Measurements from ENCODE around the gene ISCA2. TPM values are rescaled to one million over a fixed set of nuclear protein-coding genes. Genes with fewer than 3 reads are reported as not detected.

The ISCA2 gene
- total RNA-seq, 3 donors from 2014 or later (not counting 1 experiment from before 2014, with no cell fraction given): 12.0 to 18.2 (median 15.3) TPM

- Mint-ChIP-seq H3K9me3 (no peaks in the 10 kb centered on the region), H3K27ac (no peak overlapping the region), H3K4me1 (peaks cover 0 to 8% of the 10 kb centered on the region in 2 donors), H3K27me3 (ENCODE audit: low read depth in 2 of 2) (peaks cover 9 to 14% of the 10 kb centered on the region in 2 donors), H3K36me3 (no peaks in the 10 kb centered on the region), H3K4me3 (no peak overlapping the region)
- no peak for DNase-seq
- no peaks in the 10 kb centered on the region for H3K36me3 ChIP-seq (ENCODE audit: control insufficient read depth, insufficient read depth, low read length)
- H3K9me3 ChIP-seq (ENCODE audit: control insufficient read depth, insufficient read depth, low read length): no peaks in the 10 kb centered on the region
- no peak overlapping the region for H3K4me3 ChIP-seq (ENCODE audit: low read length)
- no peaks in the 10 kb centered on the region for H3K4me1 ChIP-seq (ENCODE audit: control insufficient read depth, insufficient read depth, low read length)
- no peak overlapping the region for H3K27ac ChIP-seq (ENCODE audit: low read length)
- intact Hi-C loops (cut with micrococcal nuclease): no loop called here
- no peak for TF ChIP-seq CTCF (IDR thresholded peaks at IDR 0.05)
- 96% methylated on average over 10 of the region's 10 CpGs for WGBS (ENCODE audit: insufficient coverage)
- no peaks in the 10 kb centered on the region for H3K27me3 ChIP-seq (ENCODE audit: control insufficient read depth, insufficient read depth, low read length)
- no peak for ATAC-seq
These were observed 35.3 kb downstream of the ISCA2 start for GRCh38 chr14:74528886-74529285.

- no peaks in the 10 kb centered on the region for H3K27me3 ChIP-seq (ENCODE audit: control insufficient read depth, insufficient read depth, low read length)
- Mint-ChIP-seq H3K4me1 (peaks cover 0 to 6% of the 10 kb centered on the region in 2 donors), H3K9me3 (no peaks in the 10 kb centered on the region), H3K27ac (no peak overlapping the region), H3K27me3 (ENCODE audit: low read depth in 2 of 2) (peaks cover 4 to 6% of the 10 kb centered on the region in 2 donors), H3K36me3 (no peaks in the 10 kb centered on the region), H3K4me3 (no peak overlapping the region)
- intact Hi-C loops (cut with micrococcal nuclease): no loop called here
- H3K9me3 ChIP-seq (ENCODE audit: control insufficient read depth, insufficient read depth, low read length): no peaks in the 10 kb centered on the region
- no peaks in the 10 kb centered on the region for H3K36me3 ChIP-seq (ENCODE audit: control insufficient read depth, insufficient read depth, low read length)
- H3K4me1 ChIP-seq (ENCODE audit: control insufficient read depth, insufficient read depth, low read length): no peaks in the 10 kb centered on the region
- DNase-seq (no peak), ATAC-seq (no peak)
- no peak overlapping the region for H3K4me3 ChIP-seq (ENCODE audit: low read length)
- TF ChIP-seq CTCF (IDR thresholded peaks at IDR 0.05): no peak
- H3K27ac ChIP-seq (ENCODE audit: low read length): no peak overlapping the region
- 80% methylated on average over 2 of the region's 3 CpGs for WGBS (ENCODE audit: insufficient coverage)
These were observed 37.4 kb downstream of the ISCA2 start for GRCh38 chr14:74531006-74531405.

GRCh38 chr14:74531467-74531866 lies 37.9 kb downstream of the ISCA2 start:
- intact Hi-C loops (cut with micrococcal nuclease): no loop called here
- H3K9me3 ChIP-seq (ENCODE audit: control insufficient read depth, insufficient read depth, low read length): no peaks in the 10 kb centered on the region
- no peak for TF ChIP-seq CTCF (IDR thresholded peaks at IDR 0.05)
- DNase-seq (no peak), ATAC-seq (no peak)
- 63% methylated on average over 5 of the region's 5 CpGs for WGBS (ENCODE audit: insufficient coverage)
- Mint-ChIP-seq H3K9me3 (no peaks in the 10 kb centered on the region), H3K4me3 (no peak overlapping the region), H3K36me3 (no peaks in the 10 kb centered on the region), H3K4me1 (peaks cover 0 to under 1% of the 10 kb centered on the region in 2 donors), H3K27me3 (ENCODE audit: low read depth in 2 of 2) (peaks cover 0 to 3% of the 10 kb centered on the region in 2 donors), H3K27ac (no peak overlapping the region)
- no peak overlapping the region for H3K27ac ChIP-seq (ENCODE audit: low read length)
- H3K4me3 ChIP-seq (ENCODE audit: low read length): no peak overlapping the region
- no peaks in the 10 kb centered on the region for H3K4me1 ChIP-seq (ENCODE audit: control insufficient read depth, insufficient read depth, low read length)
- no peaks in the 10 kb centered on the region for H3K36me3 ChIP-seq (ENCODE audit: control insufficient read depth, insufficient read depth, low read length)
- no peaks in the 10 kb centered on the region for H3K27me3 ChIP-seq (ENCODE audit: control insufficient read depth, insufficient read depth, low read length)

- Histone ChIP-seq H3K4me1 (ENCODE audit: control insufficient read depth, insufficient read depth, low read length) (no peaks in the 10 kb centered on the region), H3K27ac (ENCODE audit: low read length) (no peak overlapping the region), H3K4me3 (ENCODE audit: low read length) (no peak overlapping the region), H3K27me3 (ENCODE audit: control insufficient read depth, insufficient read depth, low read length) (no peaks in the 10 kb centered on the region), H3K9me3 (ENCODE audit: control insufficient read depth, insufficient read depth, low read length) (no peaks in the 10 kb centered on the region), H3K36me3 (ENCODE audit: control insufficient read depth, insufficient read depth, low read length) (no peaks in the 10 kb centered on the region)
- no peaks in the 10 kb centered on the region for H3K9me3 Mint-ChIP-seq
- intact Hi-C loops (cut with micrococcal nuclease): no loop called here
- peaks cover 0 to 3% of the 10 kb centered on the region in 2 donors for H3K27me3 Mint-ChIP-seq (ENCODE audit: low read depth in 2 of 2)
- 99% methylated on average over 10 of the region's 10 CpGs for WGBS (ENCODE audit: insufficient coverage)
- TF ChIP-seq CTCF (IDR thresholded peaks at IDR 0.05): no peak
- no peaks in the 10 kb centered on the region for H3K36me3 Mint-ChIP-seq
- ATAC-seq (no peak), DNase-seq (no peak)
- no peak overlapping the region for H3K4me3 Mint-ChIP-seq
- H3K4me1 Mint-ChIP-seq: no peaks in the 10 kb centered on the region
- H3K27ac Mint-ChIP-seq: no peak overlapping the region
These were observed 38.7 kb downstream of the ISCA2 start for GRCh38 chr14:74532246-74532645.
